ENCODE results near the gene ADGRL3.

- TF ChIP-seq CTCF (conservative IDR thresholded peaks at IDR 0.05), result no peak
- TF ChIP-seq ZFX (IDR thresholded peaks at IDR 0.05), result no peak
These were observed 560.7 kb downstream of the ADGRL3 start for GRCh38 chr4:61760820-61761219.
